AG04450 (cell line): ENCODE results near the gene ADGRV1. TPM values are rescaled to one million over a fixed set of nuclear protein-coding genes. Genes with fewer than 3 reads are reported as not detected.
"Not testable (repeated sequence)": the region's sequence is repeated elsewhere in the genome, so short reads cannot be mapped to it uniquely, and the experiment has no call there.

ENCODE experiments used
- CTCF ChIA-PET: fragments of 300-600, 350-600 bp; formaldehyde crosslinking; extraction: SDS; loops from one replicate; lab custom pipeline; 2022; ENCODE audit warnings: antibody characterized with exemption, inconsistent platforms; lab: Charles Lee
- POLR2A ChIA-PET: fragments of 350-600 bp; formaldehyde crosslinking; extraction: SDS; loops from one replicate; lab custom pipeline; 2021; ENCODE audit warnings: antibody characterized with exemption, inconsistent platforms; lab: Yijun Ruan, JAX
- DNase-seq: peaks from one replicate; pipeline ENCODE4 v3.0.0-alpha.2; 2011; ENCODE audit warnings: low read depth, low spot score
- H3K27ac ChIP-seq: one replicate; pipeline ENCODE4 v1.5.1; 2012; ENCODE audit warnings: low read depth, low read length, control low read depth
- H3K27me3 ChIP-seq: one replicate; pipeline ENCODE4 v1.6.0; 2012; ENCODE audit warnings: low read length; ENCODE audit not compliant: control insufficient read depth, insufficient read depth
- H3K4me3 ChIP-seq: 2 replicates; pipeline ENCODE4 v1.5.1; 2011; ENCODE audit warnings: mild to moderate bottlenecking, low read depth, low read length, control low read depth
- H3K9me3 ChIP-seq: 2 replicates; pipeline ENCODE4 v1.5.1; 2012; ENCODE audit warnings: low read length; ENCODE audit not compliant: control insufficient read depth, insufficient read depth
- polyA plus RNA-seq: library from polyadenylated mRNA; depleted of rRNA; stranded (reverse); fragments of >200 nt; gene quantifications from 2 replicates; pipeline ENCODE4 v1.2.3, GENCODE V29; 2011
- TF ChIP-seq, protein P1 (sequence below): IDR thresholded peaks from 2 replicates; pipeline ENCODE4 v1.5.1; 2011; ENCODE audit warnings: low read depth, low read length, control low read depth, inconsistent platforms

The ADGRV1 gene
- polyA plus RNA-seq, 1 experiment, result 0.06 TPM

DNA sequence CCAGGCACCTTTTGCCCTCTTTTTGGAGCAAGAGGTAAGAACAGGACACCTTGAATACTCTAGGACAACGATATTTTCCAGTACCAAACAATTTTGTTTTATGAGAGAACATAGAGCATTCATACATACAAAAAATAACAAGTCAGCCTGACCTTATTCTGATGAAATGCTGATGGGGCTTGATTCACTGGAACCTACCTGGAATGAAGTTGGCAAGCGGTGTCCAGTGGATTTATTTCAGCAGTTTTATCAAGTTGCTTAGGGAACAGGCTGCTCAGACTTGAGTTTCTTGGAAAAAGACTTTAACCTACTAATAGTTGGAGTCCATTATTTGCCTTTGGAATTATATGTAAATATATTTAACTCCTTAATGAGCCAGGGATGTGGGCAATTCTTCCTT, 502.5 kb downstream of the ADGRV1 start:
- TF ChIP-seq, protein P1, sequence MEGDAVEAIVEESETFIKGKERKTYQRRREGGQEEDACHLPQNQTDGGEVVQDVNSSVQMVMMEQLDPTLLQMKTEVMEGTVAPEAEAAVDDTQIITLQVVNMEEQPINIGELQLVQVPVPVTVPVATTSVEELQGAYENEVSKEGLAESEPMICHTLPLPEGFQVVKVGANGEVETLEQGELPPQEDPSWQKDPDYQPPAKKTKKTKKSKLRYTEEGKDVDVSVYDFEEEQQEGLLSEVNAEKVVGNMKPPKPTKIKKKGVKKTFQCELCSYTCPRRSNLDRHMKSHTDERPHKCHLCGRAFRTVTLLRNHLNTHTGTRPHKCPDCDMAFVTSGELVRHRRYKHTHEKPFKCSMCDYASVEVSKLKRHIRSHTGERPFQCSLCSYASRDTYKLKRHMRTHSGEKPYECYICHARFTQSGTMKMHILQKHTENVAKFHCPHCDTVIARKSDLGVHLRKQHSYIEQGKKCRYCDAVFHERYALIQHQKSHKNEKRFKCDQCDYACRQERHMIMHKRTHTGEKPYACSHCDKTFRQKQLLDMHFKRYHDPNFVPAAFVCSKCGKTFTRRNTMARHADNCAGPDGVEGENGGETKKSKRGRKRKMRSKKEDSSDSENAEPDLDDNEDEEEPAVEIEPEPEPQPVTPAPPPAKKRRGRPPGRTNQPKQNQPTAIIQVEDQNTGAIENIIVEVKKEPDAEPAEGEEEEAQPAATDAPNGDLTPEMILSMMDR, result no peak
- ChIA-PET POLR2A (no interaction called here), CTCF (no interaction called here)
- Histone ChIP-seq H3K4me3 (no peak overlapping the region), H3K27me3 (no peaks in the 10 kb centered on the region), H3K27ac (no peak overlapping the region), H3K9me3 (no peaks in the 10 kb centered on the region)
- DNase-seq, result no peak

DNA sequence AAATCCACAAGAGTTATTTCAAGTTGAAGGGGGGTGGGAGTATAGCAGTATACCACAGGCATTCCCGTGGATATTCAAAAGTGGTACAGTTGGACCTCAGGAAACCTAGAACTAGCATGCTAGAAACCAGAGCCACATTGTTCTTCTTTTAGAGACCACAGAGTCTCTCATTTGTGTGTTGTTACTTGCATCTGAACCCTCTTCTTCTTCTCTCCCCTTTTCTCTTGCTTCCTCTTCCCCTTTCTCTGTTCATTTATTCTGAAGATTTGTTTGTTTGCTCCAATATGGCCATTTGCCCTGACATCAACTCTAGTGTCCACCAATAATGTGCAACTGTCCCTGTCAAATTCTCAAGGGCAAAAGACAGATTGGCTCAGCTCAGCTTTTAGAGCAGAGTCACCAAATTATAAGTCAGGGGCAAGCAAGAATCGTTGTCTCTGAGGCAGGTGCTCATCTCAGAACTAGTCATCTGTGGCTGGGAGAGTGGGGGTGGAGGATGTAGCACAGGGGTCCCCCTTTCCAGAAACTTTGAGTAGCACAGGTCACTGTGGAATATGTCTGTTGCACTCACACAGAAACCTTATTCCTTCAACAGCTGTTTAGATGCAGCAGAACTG, 503.5 kb downstream of the ADGRV1 start:
- DNase-seq, result no peak
- no peaks in the 10 kb centered on the region for H3K9me3 ChIP-seq
- no peaks in the 10 kb centered on the region for H3K27me3 ChIP-seq
- ChIA-PET POLR2A (interaction anchor here (0.6 kb wide), 1 partner anchor 9 kb away, joined by 4 read pairs; no protein-coding TSS in a partner anchor), CTCF (interaction anchor here (0.6 kb wide), 1 partner anchor 14 kb away, joined by 3 read pairs; no protein-coding TSS in a partner anchor)
- TF ChIP-seq, protein P1, result no peak
- H3K27ac ChIP-seq, result no peak overlapping the region
- H3K4me3 ChIP-seq, result no peak overlapping the region

DNA sequence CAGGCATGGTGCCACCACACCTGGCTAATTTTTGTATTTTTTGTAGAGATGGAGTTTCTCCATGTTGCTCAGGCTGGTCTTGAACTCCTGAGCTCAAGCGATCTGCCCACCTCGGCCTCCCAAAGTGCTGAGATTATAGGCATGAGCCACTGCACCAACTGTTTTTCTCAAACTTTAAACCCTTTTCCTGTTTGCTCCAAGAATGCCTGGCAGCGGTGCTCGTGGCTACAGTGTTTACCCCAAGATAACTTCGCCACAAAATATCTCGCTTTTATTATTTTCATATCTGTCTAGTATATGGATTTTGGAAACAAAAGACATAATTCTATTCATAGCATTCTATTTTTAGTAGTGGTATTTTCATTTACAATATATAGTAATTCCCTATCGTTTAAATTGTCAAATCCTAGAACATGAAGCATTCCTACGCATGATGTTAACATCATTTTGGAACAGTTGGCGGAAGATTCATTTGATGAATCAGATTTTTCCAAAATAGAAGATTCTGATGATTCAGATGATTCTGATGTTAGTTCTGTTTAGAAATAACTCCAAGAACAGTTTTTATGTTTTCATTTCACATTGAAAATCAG, 504.6 kb downstream of the ADGRV1 start:
- H3K4me3 ChIP-seq, H3K27ac ChIP-seq, DNase-seq, H3K27me3 ChIP-seq, H3K9me3 ChIP-seq: not testable (repeated sequence)
- ChIA-PET CTCF (interaction anchor here (0.5 to 1.2 kb wide), 2 partner anchors 12 to 314 kb away, joined by 3 read pairs; no protein-coding TSS in a partner anchor), POLR2A (interaction anchor here (0.7 kb wide), 1 partner anchor 10 kb away, joined by 3 read pairs; no protein-coding TSS in a partner anchor)

GRCh38 chr5:91065496-91065895, 506.9 kb downstream of the ADGRV1 start:
- H3K9me3 ChIP-seq, result no peaks in the 10 kb centered on the region
- TF ChIP-seq, protein P1, result no peak
- no peak overlapping the region for H3K27ac ChIP-seq
- ChIA-PET POLR2A (no interaction called here), CTCF (interaction anchor here (1.0 kb wide), 1 partner anchor 320 kb away, joined by 4 read pairs; no protein-coding TSS in a partner anchor)
- H3K4me3 ChIP-seq, result no peak overlapping the region
- H3K27me3 ChIP-seq, result no peaks in the 10 kb centered on the region
- DNase-seq, result no peak

DNA sequence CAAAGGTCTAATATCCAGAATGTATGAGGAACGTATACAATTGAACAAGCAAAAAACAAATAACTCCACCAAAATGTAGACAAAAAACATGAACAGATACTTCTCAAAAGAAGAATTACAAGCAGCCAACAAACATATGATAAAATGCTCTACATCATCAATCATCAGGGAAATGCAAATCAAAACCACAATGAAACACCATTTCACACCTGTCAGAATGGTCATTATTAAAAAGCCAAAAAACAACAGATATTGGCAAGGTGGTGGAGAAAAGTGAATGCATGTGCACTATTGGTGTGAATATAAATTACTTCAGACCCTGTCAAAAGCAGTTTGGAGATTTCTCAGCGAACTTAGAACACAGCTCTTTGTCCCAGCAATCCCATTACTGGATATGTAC, 510.8 kb downstream of the ADGRV1 start:
- H3K9me3 ChIP-seq, result no peaks in the 10 kb centered on the region
- no peak overlapping the region for H3K4me3 ChIP-seq
- TF ChIP-seq, protein P1, result no peak
- no peaks in the 10 kb centered on the region for H3K27me3 ChIP-seq
- DNase-seq, result no peak
- no peak overlapping the region for H3K27ac ChIP-seq
- CTCF ChIA-PET, result no interaction called here
- POLR2A ChIA-PET, result no interaction called here
